ENCODE data around the gene SLC45A3. TPM values are rescaled to one million over a fixed set of nuclear protein-coding genes. Genes with fewer than 3 reads are reported as not detected.

The SLC45A3 gene
- total RNA-seq, 2 experiments from 2014 or later: 0.32 to 0.53 TPM

GRCh38 chr1:205700865-205701401, 20.6 kb upstream of the SLC45A3 start:
- peaks cover 6% of the 10 kb centered on the region for H3K27me3 Mint-ChIP-seq
- peaks cover 4% of the 10 kb centered on the region for H3K4me1 Mint-ChIP-seq
- intact Hi-C loops (cut with DNase I, micrococcal nuclease): no loop called here
- peaks cover 4% of the 10 kb centered on the region for H3K36me3 Mint-ChIP-seq (ENCODE audit: low read depth)
- no peaks in the 10 kb centered on the region for H3K9me3 Mint-ChIP-seq (ENCODE audit: low read depth)
- no peak overlapping the region for H3K27ac Mint-ChIP-seq
- POLR2A ChIA-PET: interaction anchor here (0.5 kb wide), 2 partner anchors 194 to 269 kb away, joined by 3 read pairs; no protein-coding TSS in a partner anchor
- ATAC-seq: no peak
- CTCF ChIA-PET: interaction anchor here (1.0 to 3.9 kb wide), 4 partner anchors 10 to 109 kb away, joined by 3 to 17 read pairs (median 7); no protein-coding TSS in a partner anchor
- no peak overlapping the region for H3K4me3 Mint-ChIP-seq
- no peak for DNase-seq

GRCh38 chr1:205699416-205699815, 19.1 kb upstream of the SLC45A3 start:
- peaks cover 9% of the 10 kb centered on the region for H3K27me3 Mint-ChIP-seq
- no peak overlapping the region for H3K4me3 Mint-ChIP-seq
- H3K9me3 Mint-ChIP-seq (ENCODE audit: low read depth): no peaks in the 10 kb centered on the region
- no peak overlapping the region for H3K27ac Mint-ChIP-seq
- DNase-seq (no peak), ATAC-seq (no peak)
- H3K4me1 Mint-ChIP-seq: no peaks in the 10 kb centered on the region
- ChIA-PET CTCF (interaction anchor here (1.1 to 3.9 kb wide), 4 partner anchors 12 to 108 kb away, joined by 3 to 17 read pairs (median 8); no protein-coding TSS in a partner anchor), POLR2A (no interaction called here)
- intact Hi-C loops (cut with DNase I, micrococcal nuclease): no loop called here
- no peaks in the 10 kb centered on the region for H3K36me3 Mint-ChIP-seq (ENCODE audit: low read depth)

DNA sequence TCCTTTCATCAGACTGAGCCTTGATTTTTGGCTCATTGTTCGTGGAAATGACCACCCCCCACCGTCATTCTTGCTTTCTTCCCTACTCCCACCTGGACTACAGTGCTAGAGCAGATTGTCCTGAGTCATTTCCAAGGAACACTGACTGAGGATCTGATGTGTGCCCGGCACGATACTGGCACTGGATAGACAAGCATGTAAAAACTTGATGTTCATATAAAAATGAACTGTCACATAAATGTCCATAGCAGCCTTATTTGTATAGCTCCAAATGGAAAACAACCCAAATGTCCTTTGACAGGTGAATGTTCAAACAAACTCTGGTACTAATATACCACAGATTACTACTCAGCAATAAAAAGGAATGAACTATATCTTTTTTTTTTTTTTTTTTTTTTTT, 18.6 kb upstream of the SLC45A3 start:
- Mint-ChIP-seq H3K27ac (no peak overlapping the region), H3K36me3 (ENCODE audit: low read depth) (no peaks in the 10 kb centered on the region), H3K4me3 (no peak overlapping the region), H3K4me1 (no peaks in the 10 kb centered on the region), H3K27me3 (peaks cover 9% of the 10 kb centered on the region), H3K9me3 (ENCODE audit: low read depth) (no peaks in the 10 kb centered on the region)
- DNase-seq (no peak), ATAC-seq (no peak)
- intact Hi-C loops (cut with DNase I, micrococcal nuclease): no loop called here
- ChIA-PET POLR2A (no interaction called here), CTCF (interaction anchor here (1.1 to 2.9 kb wide), 3 partner anchors 13 to 107 kb away, joined by 3 to 14 read pairs (median 3); no protein-coding TSS in a partner anchor)

- ATAC-seq (no peak), DNase-seq (no peak)
- ChIA-PET POLR2A (no interaction called here), CTCF (interaction anchor here (0.7 to 3.0 kb wide), 2 partner anchors 18 to 752 kb away, joined by 3 to 13 read pairs; no protein-coding TSS in a partner anchor)
- H3K36me3 Mint-ChIP-seq (ENCODE audit: low read depth): no peaks in the 10 kb centered on the region
- H3K27ac Mint-ChIP-seq: no peak overlapping the region
- no peaks in the 10 kb centered on the region for H3K9me3 Mint-ChIP-seq (ENCODE audit: low read depth)
- intact Hi-C loops (cut with DNase I, micrococcal nuclease): no loop called here
- peaks cover 9% of the 10 kb centered on the region for H3K27me3 Mint-ChIP-seq
- no peaks in the 10 kb centered on the region for H3K4me1 Mint-ChIP-seq
- no peak overlapping the region for H3K4me3 Mint-ChIP-seq
Observed at GRCh38 chr1:205693421-205693991, 13.2 kb upstream of the SLC45A3 start.

DNA sequence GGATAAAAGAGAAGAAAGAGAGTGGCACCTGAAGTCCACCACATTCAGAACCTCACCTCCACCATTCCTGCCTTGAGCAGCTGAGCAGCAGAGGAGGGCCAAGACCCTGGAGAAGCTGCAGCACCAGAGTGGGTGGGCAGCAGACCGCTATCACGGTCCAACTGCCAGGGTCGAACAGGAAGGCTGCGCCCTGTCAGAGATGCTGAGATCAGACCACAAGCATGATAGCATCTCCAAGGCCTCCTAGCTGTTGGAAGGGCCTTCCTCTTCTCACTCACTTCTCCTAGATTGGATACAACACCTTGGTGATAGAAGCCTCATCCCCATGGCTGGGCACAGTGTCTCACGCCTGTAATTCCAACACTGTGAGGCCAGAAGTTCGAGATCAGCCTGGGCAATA, 12.1 kb upstream of the SLC45A3 start:
- POLR2A ChIA-PET: no interaction called here
- no peak overlapping the region for H3K4me3 Mint-ChIP-seq
- H3K36me3 Mint-ChIP-seq (ENCODE audit: low read depth): no peaks in the 10 kb centered on the region
- H3K27ac Mint-ChIP-seq: no peak overlapping the region
- ATAC-seq: no peak
- peaks cover 9% of the 10 kb centered on the region for H3K27me3 Mint-ChIP-seq
- CTCF ChIA-PET: interaction anchor here (1.0 kb wide), 1 partner anchor 34 kb away, joined by 3 read pairs; no protein-coding TSS in a partner anchor
- intact Hi-C loops (cut with DNase I, micrococcal nuclease): no loop called here
- H3K9me3 Mint-ChIP-seq (ENCODE audit: low read depth): no peaks in the 10 kb centered on the region
- no peak for DNase-seq
- H3K4me1 Mint-ChIP-seq: no peaks in the 10 kb centered on the region

GRCh38 chr1:205690122-205690756, 9.9 kb upstream of the SLC45A3 start:
- Mint-ChIP-seq H3K27ac (no peak overlapping the region), H3K36me3 (ENCODE audit: low read depth) (no peaks in the 10 kb centered on the region), H3K9me3 (ENCODE audit: low read depth) (no peaks in the 10 kb centered on the region), H3K4me1 (no peaks in the 10 kb centered on the region), H3K4me3 (no peak overlapping the region), H3K27me3 (peaks cover 3% of the 10 kb centered on the region)
- intact Hi-C loops (cut with DNase I, micrococcal nuclease): no loop called here
- no peak for DNase-seq
- ATAC-seq: no peak
- CTCF ChIA-PET: no interaction called here
- POLR2A ChIA-PET: no interaction called here

GRCh38 chr1:205689479-205689878, 9.2 kb upstream of the SLC45A3 start:
- Mint-ChIP-seq H3K4me1 (no peaks in the 10 kb centered on the region), H3K27me3 (no peaks in the 10 kb centered on the region), H3K9me3 (ENCODE audit: low read depth) (no peaks in the 10 kb centered on the region), H3K27ac (no peak overlapping the region), H3K4me3 (no peak overlapping the region), H3K36me3 (ENCODE audit: low read depth) (no peaks in the 10 kb centered on the region)
- POLR2A ChIA-PET: no interaction called here
- CTCF ChIA-PET: interaction anchor here (1.6 kb wide), 1 partner anchor 32 kb away, joined by 5 read pairs; no protein-coding TSS in a partner anchor
- intact Hi-C loops (cut with DNase I, micrococcal nuclease): no loop called here
- ATAC-seq (no peak), DNase-seq (no peak)

- intact Hi-C loops (cut with DNase I, micrococcal nuclease): no loop called here
- DNase-seq (no peak), ATAC-seq (no peak)
- CTCF ChIA-PET: interaction anchor here (1.1 to 1.6 kb wide), 3 partner anchors 21 to 31 kb away, joined by 3 to 6 read pairs (median 5); no protein-coding TSS in a partner anchor
- H3K27ac Mint-ChIP-seq: no peak overlapping the region
- H3K4me3 Mint-ChIP-seq: no peak overlapping the region
- no peaks in the 10 kb centered on the region for H3K9me3 Mint-ChIP-seq (ENCODE audit: low read depth)
- POLR2A ChIA-PET: interaction anchor here (0.6 kb wide), 1 partner anchor 15 kb away, joined by 9 read pairs; no protein-coding TSS in a partner anchor
- no peaks in the 10 kb centered on the region for H3K27me3 Mint-ChIP-seq
- no peaks in the 10 kb centered on the region for H3K4me1 Mint-ChIP-seq
- H3K36me3 Mint-ChIP-seq (ENCODE audit: low read depth): no peaks in the 10 kb centered on the region
Observed at GRCh38 chr1:205688171-205689080, 8.1 kb upstream of the SLC45A3 start.

DNA sequence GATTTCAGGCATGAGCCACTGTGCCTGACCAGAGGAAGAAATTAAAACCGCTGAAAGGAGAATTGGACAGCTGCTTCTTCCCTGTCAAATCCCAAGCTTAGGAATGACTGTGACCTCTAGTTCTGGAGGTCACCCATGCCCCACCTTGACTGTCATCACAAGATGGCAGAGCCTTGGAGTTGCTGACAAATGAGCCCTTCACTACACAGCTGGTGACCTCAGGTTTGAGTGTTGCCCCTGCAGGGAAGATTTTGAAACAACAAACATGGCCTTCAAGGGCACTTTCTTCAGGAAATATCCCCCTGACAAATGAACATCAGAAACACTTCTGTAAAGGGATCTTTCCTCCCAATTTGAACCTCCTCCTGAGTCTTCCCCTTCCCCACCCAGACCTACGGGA, 6.9 kb upstream of the SLC45A3 start:
- intact Hi-C loops (cut with DNase I, micrococcal nuclease): no loop called here
- ATAC-seq (no peak), DNase-seq (no peak)
- Mint-ChIP-seq H3K27ac (no peak overlapping the region), H3K4me3 (no peak overlapping the region), H3K36me3 (ENCODE audit: low read depth) (no peaks in the 10 kb centered on the region), H3K4me1 (no peaks in the 10 kb centered on the region), H3K27me3 (no peaks in the 10 kb centered on the region), H3K9me3 (ENCODE audit: low read depth) (no peaks in the 10 kb centered on the region)
- ChIA-PET CTCF (no interaction called here), POLR2A (no interaction called here)

DNA sequence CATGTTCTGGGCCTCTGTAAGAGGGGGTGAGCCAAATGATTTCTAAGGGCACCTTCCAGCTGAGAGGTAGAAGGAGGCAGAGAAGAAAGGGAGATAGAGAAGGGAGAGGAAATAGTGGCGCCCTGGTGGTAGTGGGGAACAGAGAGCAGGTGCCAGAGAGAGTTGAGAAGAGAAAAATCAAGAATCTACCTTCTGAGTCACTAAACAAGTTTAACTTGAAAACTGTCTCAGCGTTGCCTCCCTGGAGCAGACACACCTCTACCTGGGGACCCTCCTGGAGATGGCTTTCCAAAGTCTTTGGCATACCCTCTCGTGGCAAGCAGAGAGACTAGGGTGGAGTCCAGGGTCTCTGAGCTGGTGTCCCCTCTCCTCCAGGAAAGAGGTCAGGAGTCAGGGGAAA, 1.1 kb upstream of the SLC45A3 start:
- Mint-ChIP-seq H3K4me1 (peaks cover 8% of the 10 kb centered on the region), H3K9me3 (ENCODE audit: low read depth) (no peaks in the 10 kb centered on the region), H3K4me3 (no peak overlapping the region), H3K36me3 (ENCODE audit: low read depth) (no peaks in the 10 kb centered on the region), H3K27ac (no peak overlapping the region), H3K27me3 (peaks cover 11% of the 10 kb centered on the region)
- CTCF ChIA-PET: interaction anchor here (1.2 to 5.2 kb wide), 2 partner anchors 30 to 90 kb away, joined by 7 to 29 read pairs; no protein-coding TSS in a partner anchor
- intact Hi-C loops (cut with DNase I, micrococcal nuclease): no loop called here
- ATAC-seq (no peak), DNase-seq (no peak)
- POLR2A ChIA-PET: no interaction called here
